Ishikawa (cell line): ENCODE results near the gene USP16.

Experiments used
- CEBPB ChIP-seq: IDR thresholded peaks from 2 replicates; pipeline ENCODE4 v1.6.1; 2012
- CREB1 ChIP-seq: IDR thresholded peaks from 2 replicates; pipeline ENCODE4 v1.6.1; 2012; ENCODE audit warnings: low read depth
- EGR1 ChIP-seq: IDR thresholded peaks from 2 replicates; pipeline ENCODE4 v1.6.1; 2012
- EP300 ChIP-seq: IDR thresholded peaks from 2 replicates; pipeline ENCODE4 v1.6.1; 2012; ENCODE audit warnings: borderline replicate concordance
- FOXM1 ChIP-seq: IDR thresholded peaks from 2 replicates; pipeline ENCODE4 v1.6.1; 2012; ENCODE audit warnings: low read depth, borderline replicate concordance
- MAX ChIP-seq: IDR thresholded peaks from 2 replicates; pipeline ENCODE4 v1.6.1; 2012
- NFIC ChIP-seq: IDR thresholded peaks from 2 replicates; pipeline ENCODE4 v1.6.1; 2012
- RAD21 ChIP-seq: IDR thresholded peaks from 2 replicates; pipeline ENCODE4 v1.6.1; 2012; ENCODE audit warnings: low read depth
- REST ChIP-seq: IDR thresholded peaks from 2 replicates; pipeline ENCODE4 v1.6.1; 2012; ENCODE audit warnings: low read depth, mild to moderate bottlenecking
- TAF1 ChIP-seq: IDR thresholded peaks from 2 replicates; pipeline ENCODE4 v1.6.1; 2012; ENCODE audit warnings: low read depth, mild to moderate bottlenecking
- TCF12 ChIP-seq: IDR thresholded peaks from 2 replicates; pipeline ENCODE4 v1.6.1; 2012; ENCODE audit warnings: low read depth
- TEAD4 ChIP-seq: IDR thresholded peaks from 2 replicates; pipeline ENCODE4 v1.6.1; 2012
- USF1 ChIP-seq: IDR thresholded peaks from 2 replicates; pipeline ENCODE4 v1.6.1; 2012
- YY1 ChIP-seq: IDR thresholded peaks from 2 replicates; pipeline ENCODE4 v1.6.1; 2012; ENCODE audit warnings: low read depth
- ZBTB7A ChIP-seq: IDR thresholded peaks from 2 replicates; pipeline ENCODE4 v1.6.1; 2012; ENCODE audit warnings: low read depth

Gene USP16

GRCh38 chr21:29053656-29054055 is 29.2 kb downstream of the USP16 start:
- no peak for TF ChIP-seq RAD21
- no peak for TF ChIP-seq REST
- TF ChIP-seq ZBTB7A = no peak
- TF ChIP-seq CREB1 = no peak
- TF ChIP-seq TAF1 = no peak
- TF ChIP-seq TEAD4 = no peak
- no peak for TF ChIP-seq USF1
- no peak for TF ChIP-seq NFIC
- TF ChIP-seq EP300 = no peak
- TF ChIP-seq FOXM1 = no peak
- TF ChIP-seq YY1 = no peak
- TF ChIP-seq TCF12 = no peak
- no peak for TF ChIP-seq CEBPB

DNA sequence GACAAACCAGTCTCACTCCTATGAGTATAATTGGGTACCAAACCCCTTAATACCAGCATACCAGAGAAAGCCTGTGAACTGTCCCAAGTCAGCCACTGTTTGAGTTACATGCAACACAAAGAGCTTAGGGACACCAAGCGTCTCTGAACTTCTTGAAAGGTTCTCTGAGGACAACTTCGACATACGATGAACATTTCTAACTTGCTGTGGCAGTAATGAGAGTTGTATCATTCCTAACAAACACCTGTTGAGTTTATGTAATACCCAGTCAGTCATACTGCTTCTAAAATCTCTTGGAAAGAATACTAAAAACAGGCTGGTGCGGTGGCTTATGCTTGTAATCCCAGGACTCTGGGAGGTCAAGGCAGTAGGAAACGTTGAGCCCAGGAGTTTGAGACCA is 30.6 kb downstream of the USP16 start:
- TF ChIP-seq YY1 (no peak), TAF1 (no peak), NFIC (no peak), EGR1 (no peak), USF1 (no peak), ZBTB7A (no peak), EP300 (no peak), RAD21 (no peak), MAX (no peak), TCF12 (no peak), FOXM1 (no peak), CREB1 (no peak), REST (no peak), CEBPB (no peak), TEAD4 (no peak)

DNA sequence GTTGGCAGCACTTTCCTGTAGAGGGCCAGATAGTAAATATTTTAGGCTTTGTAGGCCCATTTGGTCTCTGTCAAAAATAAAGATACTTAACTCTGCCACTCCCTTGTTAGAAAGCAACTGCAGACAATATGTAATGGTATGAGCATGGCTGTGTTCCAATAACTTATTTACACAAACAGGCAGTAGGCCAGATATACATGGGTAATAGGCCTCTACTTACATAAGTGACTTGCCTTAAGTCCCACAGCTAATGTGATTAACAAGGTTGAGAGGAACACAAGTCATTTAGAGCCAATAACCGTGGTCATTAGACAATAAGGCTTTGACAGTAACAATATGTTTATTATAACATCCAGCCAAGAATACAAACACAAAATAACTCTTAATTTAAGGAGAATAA is 31.5 kb downstream of the USP16 start:
- no peak for TF ChIP-seq CEBPB
- no peak for TF ChIP-seq EP300
- no peak for TF ChIP-seq ZBTB7A
- TF ChIP-seq RAD21 = no peak
- no peak for TF ChIP-seq USF1
- TF ChIP-seq FOXM1 = no peak
- no peak for TF ChIP-seq CREB1
- no peak for TF ChIP-seq TEAD4
- TF ChIP-seq MAX = no peak
- TF ChIP-seq TCF12 = no peak
- TF ChIP-seq YY1 = no peak
- no peak for TF ChIP-seq REST
- no peak for TF ChIP-seq NFIC

DNA sequence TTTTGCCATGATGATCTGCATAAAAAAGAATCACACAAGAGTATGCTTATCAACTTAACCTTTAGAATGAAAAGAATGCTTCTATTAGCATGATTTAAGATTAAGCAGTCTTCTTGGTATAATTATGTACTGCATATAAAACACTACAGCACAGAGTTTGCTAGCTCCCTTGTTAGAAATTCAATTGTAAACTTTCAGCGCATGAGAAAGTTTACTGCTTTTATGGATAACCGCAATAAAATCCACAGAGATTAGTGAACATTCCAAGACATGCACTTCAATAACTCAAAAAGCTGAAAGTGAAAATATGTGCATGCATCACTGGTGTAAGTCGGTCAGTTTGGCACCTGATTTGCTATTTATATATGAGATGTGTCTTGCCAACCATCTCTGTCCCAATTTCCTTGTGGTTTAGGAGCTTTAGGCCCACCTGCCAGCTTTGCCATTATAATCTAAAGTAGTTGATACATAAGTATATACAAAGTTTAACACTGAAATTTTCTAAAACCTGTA is 32.1 kb downstream of the USP16 start:
- no peak for TF ChIP-seq TCF12
- TF ChIP-seq FOXM1 = no peak
- no peak for TF ChIP-seq EGR1
- TF ChIP-seq TEAD4 = no peak
- no peak for TF ChIP-seq TAF1
